ENCODE results near the gene MAP4. TPM values are rescaled to one million over a fixed set of nuclear protein-coding genes. Genes with fewer than 3 reads are reported as not detected.

MAP4 gene
- total RNA-seq, 2 experiments from 2014 or later, result 101 to 103 TPM

DNA sequence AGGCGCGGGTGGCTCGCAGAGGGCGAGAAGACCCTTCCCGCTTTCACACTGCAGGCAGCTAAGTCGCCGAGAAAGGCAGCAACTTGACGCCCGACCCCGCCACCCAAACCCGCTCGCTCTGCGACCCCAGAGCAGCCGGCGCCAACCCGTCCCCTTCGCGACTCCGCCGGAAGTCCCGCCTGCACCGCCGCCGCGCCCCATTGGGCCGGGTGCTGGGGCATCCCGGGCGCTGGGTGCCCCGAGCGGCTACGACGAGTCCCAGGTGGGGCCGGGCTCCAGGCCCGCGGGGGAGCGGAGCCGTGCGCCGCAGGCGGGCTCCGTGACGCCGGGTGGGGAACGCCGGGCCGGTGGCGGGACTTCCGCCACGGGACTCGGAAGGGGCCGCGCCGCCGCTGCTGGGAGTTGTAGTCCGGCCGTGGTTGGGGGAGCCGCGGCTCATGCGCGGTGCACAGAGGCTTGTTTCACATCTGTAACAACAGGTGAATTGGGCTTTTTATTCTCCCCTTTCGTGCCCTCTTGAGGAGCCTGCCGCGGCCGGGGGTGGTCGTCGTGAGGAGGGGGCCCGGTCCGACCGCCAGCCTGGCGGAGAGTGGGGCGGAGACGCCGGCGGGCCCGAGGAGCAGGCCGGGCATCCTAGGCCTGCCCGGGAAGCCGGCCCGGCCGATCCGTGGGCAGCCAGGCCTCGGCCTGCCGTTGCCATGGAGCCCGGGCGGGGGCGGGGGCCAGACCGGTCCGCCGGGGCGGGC, 213.3 kb downstream of the MAP4 start, which contains the start of gene DHX30:
TSS of gene DHX30 (plus strand) at position 405 of the 746 bp plus-strand sequence. CDS start 7,546 bp downstream, outside the sequence.
- no peaks in the 10 kb centered on the region for H3K9me3 Mint-ChIP-seq
- H3K36me3 Mint-ChIP-seq (ENCODE audit: low read depth), result peaks cover 2% of the 10 kb centered on the region
- DNase-seq (peak; percentile 92), ATAC-seq (peak; percentile 94)
- POLR2A ChIA-PET, result interaction anchor here (0.8 to 1.1 kb wide), 2 partner anchors 22 kb away, joined by 3 to 4 read pairs; no protein-coding TSS in a partner anchor
- no peaks in the 10 kb centered on the region for H3K27me3 Mint-ChIP-seq
- CTCF ChIA-PET, result interaction anchor here (1.0 to 2.2 kb wide), 3 partner anchors 22 to 382 kb away, joined by 5 to 15 read pairs (median 6); no protein-coding TSS in a partner anchor
- peak within 1 kb of the TSS; percentile 98 for H3K27ac Mint-ChIP-seq
- peaks cover 20% of the 10 kb centered on the region for H3K4me1 Mint-ChIP-seq (ENCODE audit: low read depth)
- TF ChIP-seq, protein P1, sequence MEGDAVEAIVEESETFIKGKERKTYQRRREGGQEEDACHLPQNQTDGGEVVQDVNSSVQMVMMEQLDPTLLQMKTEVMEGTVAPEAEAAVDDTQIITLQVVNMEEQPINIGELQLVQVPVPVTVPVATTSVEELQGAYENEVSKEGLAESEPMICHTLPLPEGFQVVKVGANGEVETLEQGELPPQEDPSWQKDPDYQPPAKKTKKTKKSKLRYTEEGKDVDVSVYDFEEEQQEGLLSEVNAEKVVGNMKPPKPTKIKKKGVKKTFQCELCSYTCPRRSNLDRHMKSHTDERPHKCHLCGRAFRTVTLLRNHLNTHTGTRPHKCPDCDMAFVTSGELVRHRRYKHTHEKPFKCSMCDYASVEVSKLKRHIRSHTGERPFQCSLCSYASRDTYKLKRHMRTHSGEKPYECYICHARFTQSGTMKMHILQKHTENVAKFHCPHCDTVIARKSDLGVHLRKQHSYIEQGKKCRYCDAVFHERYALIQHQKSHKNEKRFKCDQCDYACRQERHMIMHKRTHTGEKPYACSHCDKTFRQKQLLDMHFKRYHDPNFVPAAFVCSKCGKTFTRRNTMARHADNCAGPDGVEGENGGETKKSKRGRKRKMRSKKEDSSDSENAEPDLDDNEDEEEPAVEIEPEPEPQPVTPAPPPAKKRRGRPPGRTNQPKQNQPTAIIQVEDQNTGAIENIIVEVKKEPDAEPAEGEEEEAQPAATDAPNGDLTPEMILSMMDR (IDR thresholded peaks at IDR 0.05), result no peak
- intact Hi-C loops (cut with micrococcal nuclease), result no loop called here
- H3K4me3 Mint-ChIP-seq, result peak within 1 kb of the TSS; percentile 97

Small RNAs within 50 kb of the gene (microRNA-seq; reads per million reads assigned to microRNA genes)
- 49.0 reads per million, percentile 58 among the genes with 10 or more reads in this experiment for gene MIR1226 (ENCODE audit: borderline microRNAs expressed, borderline replicate concordance)

Other genes with a start within 250 kb of the MAP4 start
- gene SMARCC1, start 234.5 kb downstream of the MAP4 start, total RNA-seq, result 100 to 1,000 TPM; 106 to 113 TPM
- gene DHX30, start 213.3 kb downstream of the MAP4 start, total RNA-seq, result 10 to 100 TPM; 81.5 to 84.2 TPM
- gene CDC25A, start 172.0 kb upstream of the MAP4 start, total RNA-seq, result 10 to 100 TPM; 34.1 to 38.4 TPM
- not detected for gene CAMP, start 207.1 kb upstream of the MAP4 start, total RNA-seq
- gene ZNF589, start 224.7 kb upstream of the MAP4 start, total RNA-seq, result 10 to 100 TPM; 30.4 to 32.8 TPM

Measured in activated CD8-positive, alpha-beta T cell treated with anti-CD3 and anti-CD28 coated beads for 36 hours (primary cell).